RWPE2 (cell line): ENCODE results near the gene ELL.
A peak's percentile ranks its signal among the peaks of the same experiment; 100 is the strongest.

Experiments used
- ATAC-seq: fragments of 200-7000 bp; cut with Tn5 transposase; 3 replicates; pipeline ENCODE4 v1.9.1; 2021; ENCODE audit warnings: low read depth
- DNase-seq: peaks from one replicate; pipeline ENCODE4 v3.0.0-alpha.2; 2020; ENCODE audit warnings: low spot score
- H3K27ac ChIP-seq: fragments of 450-650 bp; 2 replicates; pipeline ENCODE4 v1.5.1; 2017; ENCODE audit warnings: mild to moderate bottlenecking; ENCODE audit not compliant: poor library complexity, severe bottlenecking
- H3K27me3 ChIP-seq: fragments of 250-450 bp; sonication (Bioruptor Pico); 2 replicates; pipeline ENCODE4 v1.5.1; 2021; ENCODE audit warnings: mild to moderate bottlenecking, moderate library complexity; ENCODE audit not compliant: insufficient read depth, poor library complexity, severe bottlenecking
- H3K36me3 ChIP-seq: fragments of 250-450 bp; sonication (Bioruptor Pico); 2 replicates; pipeline ENCODE4 v1.5.1; 2020; ENCODE audit warnings: low read depth, mild to moderate bottlenecking, moderate library complexity
- H3K4me1 ChIP-seq: fragments of 250-450 bp; sonication (Bioruptor Pico); 2 replicates; pipeline ENCODE4 v1.5.1; 2021; ENCODE audit warnings: mild to moderate bottlenecking, moderate library complexity; ENCODE audit not compliant: insufficient read depth, poor library complexity, severe bottlenecking
- H3K4me3 ChIP-seq: fragments of 250-450 bp; sonication (Bioruptor Pico); 2 replicates; pipeline ENCODE4 v1.5.1; 2021; ENCODE audit warnings: mild to moderate bottlenecking, moderate library complexity; ENCODE audit not compliant: severe bottlenecking
- H3K9me3 ChIP-seq: fragments of 250-450 bp; sonication (Bioruptor Pico); 2 replicates; pipeline ENCODE4 v1.5.1; 2021; ENCODE audit warnings: mild to moderate bottlenecking, moderate library complexity; ENCODE audit not compliant: severe bottlenecking
- CTCF ChIP-seq: fragments of 450-650 bp; IDR thresholded peaks from one replicate; pipeline ENCODE4 v1.5.1; 2017; ENCODE audit warnings: mild to moderate bottlenecking, moderate library complexity; ENCODE audit not compliant: poor library complexity, severe bottlenecking

Gene ELL

GRCh38 chr19:18419195-18419698, 102.6 kb downstream of the ELL start, which contains the start of gene SSBP4:
SSBP4 (plus strand) TSS chr19:18419398; CDS start chr19:18419649, 251 bp downstream.
- Histone ChIP-seq H3K4me1 (peaks cover 5% of the 10 kb centered on the region), H3K4me3 (peak within 1 kb of the TSS; percentile 89), H3K27ac (peak within 1 kb of the TSS; percentile 70), H3K9me3 (no peaks in the 10 kb centered on the region), H3K27me3 (no peaks in the 10 kb centered on the region), H3K36me3 (no peaks in the 10 kb centered on the region)
- DNase-seq (peak; percentile 57), ATAC-seq (peak; percentile 4)
- peak; percentile 51 for TF ChIP-seq CTCF

GRCh38 chr19:18418483-18419194, 103.2 kb downstream of the ELL start:
- TF ChIP-seq CTCF, result no peak
- H3K27me3 ChIP-seq, result no peaks in the 10 kb centered on the region
- ATAC-seq, result 0 out of 3 replicates have a peak, but pooled peaks have one; percentile 1
- no peaks in the 10 kb centered on the region for H3K9me3 ChIP-seq
- no peaks in the 10 kb centered on the region for H3K36me3 ChIP-seq
- H3K4me3 ChIP-seq, result peak overlapping the region; percentile 89
- H3K4me1 ChIP-seq, result peaks cover 5% of the 10 kb centered on the region
- peak overlapping the region; percentile 70 for H3K27ac ChIP-seq
- peak; percentile 71 for DNase-seq

GRCh38 chr19:18418029-18418482, 103.8 kb downstream of the ELL start:
- peaks cover 5% of the 10 kb centered on the region for H3K4me1 ChIP-seq
- no peak overlapping the region for H3K4me3 ChIP-seq
- no peak for TF ChIP-seq CTCF
- H3K36me3 ChIP-seq, result no peaks in the 10 kb centered on the region
- DNase-seq, result peak; percentile 72
- no peaks in the 10 kb centered on the region for H3K27me3 ChIP-seq
- no peaks in the 10 kb centered on the region for H3K9me3 ChIP-seq
- no peak for ATAC-seq
- peak overlapping the region; percentile 70 for H3K27ac ChIP-seq

- Histone ChIP-seq H3K4me3 (peak overlapping the region; percentile 33), H3K4me1 (peaks cover 5% of the 10 kb centered on the region), H3K36me3 (no peaks in the 10 kb centered on the region), H3K9me3 (no peaks in the 10 kb centered on the region), H3K27ac (peak overlapping the region; percentile 70), H3K27me3 (no peaks in the 10 kb centered on the region)
- TF ChIP-seq CTCF, result no peak
- DNase-seq (peak; percentile 79), ATAC-seq (peak; percentile 56)
Observed at GRCh38 chr19:18417250-18418028, 104.4 kb downstream of the ELL start.
